Right lobe of liver (tissue), 6 donors: ENCODE results near the gene SCN8A. TPM values are rescaled to one million over a fixed set of nuclear protein-coding genes. Genes with fewer than 3 reads are reported as not detected.
A peak's percentile ranks its signal among the peaks of the same experiment; 100 is the strongest.

ENCODE experiments used
- ATAC-seq, 4 donors: fragments of 200-7000 bp; cut with Tn5 transposase; one replicate each; pipeline ENCODE4 v1.9.1; 2020; ENCODE audit warnings: mild to moderate bottlenecking in 4 of 4, moderate library complexity in 4 of 4
- DNase-seq, 3 donors: peaks; one replicate each; pipeline ENCODE4 v3.0.0-alpha.2; 2020
- H3K27ac ChIP-seq, 3 donors: fragments of 200-600 bp; one replicate each; pipeline ENCODE4 v1.8.0; 2022
- H3K27me3 ChIP-seq, 2 donors: fragments of 200-600 bp; one replicate each; pipeline ENCODE4 v1.8.0; 2022
- H3K36me3 ChIP-seq, 4 donors: fragments of 200-600 bp; sonication (generic) in 1 of 4; one replicate each; pipeline versions ENCODE4 v1.5.1 to v1.8.0; 2017 to 2022; ENCODE audit warnings: control low read depth in 1 of 4
- H3K4me1 ChIP-seq, 4 donors: fragments of 200-600 bp; sonication (generic) in 1 of 4; one replicate each; pipeline versions ENCODE4 v1.5.1 to v1.8.0; 2017 to 2022; ENCODE audit warnings: control low read depth in 1 of 4
- H3K4me3 ChIP-seq, 3 donors: fragments of 200-600 bp; one replicate each; pipeline ENCODE4 v1.8.0; 2022
- H3K9me3 ChIP-seq, 4 donors: fragments of 200-600 bp; sonication (generic) in 1 of 4; one replicate each; pipeline versions ENCODE4 v1.5.1 to v1.8.0; 2017 to 2022; ENCODE audit warnings: control low read depth in 1 of 4
- POLR2A ChIP-seq: fragments of 450-650 bp; IDR thresholded peaks from one replicate; pipeline ENCODE4 v1.6.1; 2017; ENCODE audit warnings: antibody characterized with exemption, mild to moderate bottlenecking
- WGBS: methylation state at CpG from one replicate; pipeline ENCODE4 v1.1.6; 2018; ENCODE audit warnings: low coverage, low lambda C conversion rate; ENCODE audit not compliant: insufficient coverage; ENCODE audit errors: missing lambda C conversion rate; 5-methylcytosine and 5-hydroxymethylcytosine counted together
- intact Hi-C, 2 donors: fragments of 100-400 bp; cut with DNase I; formaldehyde crosslinking; loops; one replicate each; pipeline versions ENCODE4 v1.11.2 to v1.14.1; 2022
- total RNA-seq, 6 experiments: library from RNA; depleted of rRNA in 2 of 6; stranded (reverse); fragments of >200 nt in 2 of 6; fragmentation: NEBNext Ultra II Directional in 3 of 6; extraction: Animal tissue kit (Norgen Biotek cat#: 25700) in 3 of 6; gene quantifications; one replicate each; pipeline versions ENCODE4 v1.1.0 to v1.2.4, GENCODE V29; 2016 to 2023
- TF ChIP-seq, protein P1 (sequence below), 4 donors: fragments of 200-600 bp in 3 of 4; fragments of 450-650 bp in 1 of 4; IDR thresholded peaks; one replicate each; pipeline versions ENCODE4 v1.5.1 to v1.8.0; 2016 to 2022; ENCODE audit warnings: antibody characterized with exemption in 4 of 4, mild to moderate bottlenecking in 2 of 4
- donor health status: DM: no; HTN: yes; CAD: no.
- donor health status: DM: no; HTN: no; CAD: no.
- donor health status: DM: no; HTN: no; CAD: no.
- donor health status: DM: no; HTN: yes; CAD: no.
- donor health status: DM: no; HTN: yes; CAD: no.

SCN8A gene
- total RNA-seq, 6 experiments from 2014 or later: 1.7 to 5.6 (median 3.7) TPM

DNA sequence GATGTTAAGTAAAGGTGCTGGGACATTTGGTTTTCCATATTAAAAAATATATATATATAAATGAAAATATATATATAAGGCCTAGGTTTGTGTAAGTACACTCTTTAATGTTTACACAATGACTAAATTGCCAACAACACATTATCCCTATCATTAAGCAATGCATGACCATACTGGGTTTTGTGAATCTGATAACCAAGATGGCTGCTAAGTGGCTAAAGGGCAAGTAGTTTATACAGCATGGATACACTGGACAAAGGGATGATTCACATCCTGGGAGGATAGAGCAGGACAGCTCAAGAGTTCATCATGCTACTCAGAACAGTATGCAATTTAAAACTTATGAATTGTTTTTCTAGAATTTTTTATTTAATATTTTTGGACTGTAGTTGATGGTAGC is 168.1 kb downstream of the SCN8A start:
- H3K4me3 ChIP-seq: no peak overlapping the region
- H3K27ac ChIP-seq: peak overlapping the region in 2 of 3 donors; percentile 50 to 51
- DNase-seq: no peak
- ATAC-seq: peak in 3 of 4 donors; percentile 9 to 29 (median 14)
- no peaks in the 10 kb centered on the region for H3K36me3 ChIP-seq
- intact Hi-C loops: no loop called here
- no peaks in the 10 kb centered on the region for H3K9me3 ChIP-seq
- peaks cover 0 to 15% (median 4%) of the 10 kb centered on the region in 4 donors for H3K4me1 ChIP-seq
- TF ChIP-seq, protein P1, sequence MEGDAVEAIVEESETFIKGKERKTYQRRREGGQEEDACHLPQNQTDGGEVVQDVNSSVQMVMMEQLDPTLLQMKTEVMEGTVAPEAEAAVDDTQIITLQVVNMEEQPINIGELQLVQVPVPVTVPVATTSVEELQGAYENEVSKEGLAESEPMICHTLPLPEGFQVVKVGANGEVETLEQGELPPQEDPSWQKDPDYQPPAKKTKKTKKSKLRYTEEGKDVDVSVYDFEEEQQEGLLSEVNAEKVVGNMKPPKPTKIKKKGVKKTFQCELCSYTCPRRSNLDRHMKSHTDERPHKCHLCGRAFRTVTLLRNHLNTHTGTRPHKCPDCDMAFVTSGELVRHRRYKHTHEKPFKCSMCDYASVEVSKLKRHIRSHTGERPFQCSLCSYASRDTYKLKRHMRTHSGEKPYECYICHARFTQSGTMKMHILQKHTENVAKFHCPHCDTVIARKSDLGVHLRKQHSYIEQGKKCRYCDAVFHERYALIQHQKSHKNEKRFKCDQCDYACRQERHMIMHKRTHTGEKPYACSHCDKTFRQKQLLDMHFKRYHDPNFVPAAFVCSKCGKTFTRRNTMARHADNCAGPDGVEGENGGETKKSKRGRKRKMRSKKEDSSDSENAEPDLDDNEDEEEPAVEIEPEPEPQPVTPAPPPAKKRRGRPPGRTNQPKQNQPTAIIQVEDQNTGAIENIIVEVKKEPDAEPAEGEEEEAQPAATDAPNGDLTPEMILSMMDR (IDR thresholded peaks at IDR 0.05): no peak
- no peak for TF ChIP-seq POLR2A
- H3K27me3 ChIP-seq: no peaks in the 10 kb centered on the region

DNA sequence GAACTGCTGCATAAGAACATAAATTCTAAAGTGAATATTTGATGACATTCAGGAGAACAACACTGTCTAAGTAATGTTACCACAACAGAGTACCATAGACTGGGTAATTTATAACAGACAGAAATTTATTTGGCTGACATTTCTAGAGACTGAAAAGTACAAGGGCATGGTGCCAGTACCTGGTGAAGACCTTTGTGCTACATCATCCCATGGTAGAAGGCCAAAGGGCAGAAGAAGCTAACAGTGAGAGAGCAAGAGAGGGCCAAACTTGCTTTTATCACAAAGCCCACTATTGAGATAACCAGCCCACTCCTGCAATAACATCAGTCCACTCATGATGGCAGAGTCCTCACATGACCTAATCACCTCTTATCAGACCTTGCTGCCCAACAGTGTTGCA is 168.7 kb downstream of the SCN8A start:
- peak; percentile 89 to 95 (median 93) for ATAC-seq
- DNase-seq: peak in 1 of 3 donors; percentile 78
- H3K27me3 ChIP-seq: no peaks in the 10 kb centered on the region
- no peak overlapping the region for H3K4me3 ChIP-seq
- TF ChIP-seq, protein P1 (IDR thresholded peaks at IDR 0.05): no peak
- TF ChIP-seq POLR2A: no peak
- no peaks in the 10 kb centered on the region for H3K36me3 ChIP-seq
- peak overlapping the region in 2 of 3 donors; percentile 50 to 57 for H3K27ac ChIP-seq
- intact Hi-C loops: no loop called here
- H3K9me3 ChIP-seq: no peaks in the 10 kb centered on the region
- peaks cover 0 to 15% (median 5%) of the 10 kb centered on the region in 4 donors for H3K4me1 ChIP-seq

DNA sequence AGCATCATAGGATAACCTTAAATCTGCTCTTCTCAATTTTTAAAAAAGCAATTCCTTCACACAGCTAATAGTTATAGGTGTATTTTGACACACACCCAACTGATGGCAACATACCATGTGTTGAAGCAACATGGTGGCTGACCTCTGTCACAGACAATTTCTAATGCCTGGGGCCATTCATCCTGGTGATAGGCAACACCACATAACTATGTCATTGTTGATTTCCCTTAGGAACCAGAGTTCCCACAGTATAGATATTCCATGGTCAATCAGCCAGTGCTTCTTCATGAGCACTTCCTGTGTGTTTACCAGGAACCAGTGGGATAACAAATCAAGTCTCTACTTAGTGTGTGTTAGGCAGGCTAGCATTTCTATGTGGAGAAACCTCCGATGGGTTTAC is 169.2 kb downstream of the SCN8A start:
- ATAC-seq (peak in 2 of 4 donors; percentile 8 to 16), DNase-seq (no peak)
- Histone ChIP-seq H3K4me3 (no peak overlapping the region), H3K27ac (peak overlapping the region in 2 of 3 donors; percentile 35 to 57), H3K36me3 (no peaks in the 10 kb centered on the region), H3K9me3 (no peaks in the 10 kb centered on the region), H3K4me1 (peaks cover 0 to 15% (median 5%) of the 10 kb centered on the region in 4 donors), H3K27me3 (no peaks in the 10 kb centered on the region)
- intact Hi-C loops: no loop called here
- no peak for TF ChIP-seq POLR2A
- TF ChIP-seq, protein P1 (IDR thresholded peaks at IDR 0.05): no peak
- 88% methylated on average over 1 of the region's 1 CpG for WGBS

DNA sequence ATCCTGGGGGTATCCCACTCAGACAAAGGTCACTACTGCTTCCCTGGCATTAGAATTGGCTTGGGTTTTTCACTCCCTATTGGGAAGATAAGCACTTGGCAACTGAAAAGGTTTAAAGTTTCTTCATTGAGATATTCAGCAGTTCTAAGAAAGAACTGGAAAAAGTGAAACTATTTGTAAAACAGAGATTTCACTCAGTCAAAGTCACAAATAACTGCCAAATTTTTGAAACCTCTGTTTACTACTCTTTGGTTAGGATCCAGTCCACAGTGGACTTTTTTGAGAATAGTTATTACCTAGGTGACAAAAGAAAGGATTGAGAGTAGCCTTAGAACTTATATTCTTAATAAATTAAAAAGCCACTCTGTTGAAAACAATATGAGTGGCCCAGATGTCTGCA is 172.7 kb downstream of the SCN8A start:
- H3K9me3 ChIP-seq: no peaks in the 10 kb centered on the region
- peaks cover 0 to 14% (median 5%) of the 10 kb centered on the region in 4 donors for H3K4me1 ChIP-seq
- DNase-seq (no peak), ATAC-seq (peak in 3 of 4 donors; percentile 7 to 55 (median 45))
- peak overlapping the region in 2 of 3 donors; percentile 2 to 46 for H3K27ac ChIP-seq
- intact Hi-C loops: no loop called here
- H3K27me3 ChIP-seq: no peaks in the 10 kb centered on the region
- H3K36me3 ChIP-seq: no peaks in the 10 kb centered on the region
- no peak for TF ChIP-seq POLR2A
- TF ChIP-seq, protein P1 (IDR thresholded peaks at IDR 0.05): no peak
- no peak overlapping the region for H3K4me3 ChIP-seq

DNA sequence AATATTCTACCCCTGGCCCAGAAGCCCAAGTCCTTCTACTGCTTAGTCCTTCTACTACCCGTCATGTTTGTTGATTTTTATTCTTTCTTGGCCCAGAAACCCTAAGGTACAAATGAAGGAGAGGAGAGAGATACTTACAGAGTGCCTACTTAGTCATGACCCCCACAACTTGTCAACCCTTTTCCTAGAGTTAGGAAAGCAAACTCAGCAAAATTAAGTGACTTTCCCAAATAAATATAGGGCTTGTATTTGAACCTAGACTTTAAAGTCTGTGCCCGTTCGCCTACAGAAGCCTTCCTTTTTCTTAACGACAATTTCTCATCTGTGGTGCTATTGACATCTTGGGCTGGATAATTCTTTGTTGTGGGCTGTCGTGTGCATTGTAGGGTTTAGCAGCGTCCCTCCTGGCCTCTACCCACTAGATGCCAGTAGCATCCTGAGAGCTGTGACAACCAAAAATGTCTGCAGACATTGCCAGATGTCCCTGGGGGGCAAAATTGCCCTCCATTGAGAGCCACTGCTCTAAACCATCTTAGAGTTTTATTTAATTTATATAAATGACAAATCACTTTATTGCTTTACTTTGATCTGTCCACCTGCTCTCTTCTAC is 175.1 kb downstream of the SCN8A start:
- no peaks in the 10 kb centered on the region for H3K9me3 ChIP-seq
- no peaks in the 10 kb centered on the region for H3K27me3 ChIP-seq
- H3K36me3 ChIP-seq: no peaks in the 10 kb centered on the region
- no peak for DNase-seq
- no peak overlapping the region for H3K4me3 ChIP-seq
- 80% methylated on average over 6 of the region's 6 CpGs for WGBS
- intact Hi-C loops: no loop called here
- H3K27ac ChIP-seq: no peak overlapping the region
- H3K4me1 ChIP-seq: peaks cover 0 to 10% (median 3%) of the 10 kb centered on the region in 4 donors
- TF ChIP-seq, protein P1 (IDR thresholded peaks at IDR 0.05): no peak
- no peak for TF ChIP-seq POLR2A
- no peak for ATAC-seq
